ENCODE data around the gene SYT3.
"Not testable (repeated sequence)": the region's sequence is repeated elsewhere in the genome, so short reads cannot be mapped to it uniquely, and the experiment has no call there.

Gene SYT3

GRCh38 chr19:50601407-50602088, 38.1 kb downstream of the SYT3 start:
- no peak for DNase-seq

DNA sequence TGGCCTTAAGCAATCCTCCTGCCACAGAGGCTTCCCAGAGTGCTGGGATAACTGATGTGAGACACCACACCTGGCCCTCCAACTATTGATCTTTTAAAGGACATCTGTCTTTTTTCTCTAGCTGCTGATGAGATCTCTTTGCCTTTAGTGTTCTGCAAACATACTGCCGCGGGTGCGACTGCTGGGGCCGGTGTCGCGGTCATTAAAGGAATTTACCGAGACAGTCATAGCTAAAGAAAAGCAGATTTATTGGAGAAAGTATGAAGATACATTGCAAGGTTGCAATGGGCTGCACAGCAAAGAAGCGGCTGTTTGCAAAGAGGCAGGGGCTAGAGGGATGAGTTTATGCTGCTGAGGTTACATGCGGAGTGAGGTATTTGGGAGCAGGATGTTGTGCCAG, 40.3 kb downstream of the SYT3 start:
- DNase-seq = no peak

GRCh38 chr19:50590191-50590590, 49.5 kb downstream of the SYT3 start:
- no peak for DNase-seq

DNA sequence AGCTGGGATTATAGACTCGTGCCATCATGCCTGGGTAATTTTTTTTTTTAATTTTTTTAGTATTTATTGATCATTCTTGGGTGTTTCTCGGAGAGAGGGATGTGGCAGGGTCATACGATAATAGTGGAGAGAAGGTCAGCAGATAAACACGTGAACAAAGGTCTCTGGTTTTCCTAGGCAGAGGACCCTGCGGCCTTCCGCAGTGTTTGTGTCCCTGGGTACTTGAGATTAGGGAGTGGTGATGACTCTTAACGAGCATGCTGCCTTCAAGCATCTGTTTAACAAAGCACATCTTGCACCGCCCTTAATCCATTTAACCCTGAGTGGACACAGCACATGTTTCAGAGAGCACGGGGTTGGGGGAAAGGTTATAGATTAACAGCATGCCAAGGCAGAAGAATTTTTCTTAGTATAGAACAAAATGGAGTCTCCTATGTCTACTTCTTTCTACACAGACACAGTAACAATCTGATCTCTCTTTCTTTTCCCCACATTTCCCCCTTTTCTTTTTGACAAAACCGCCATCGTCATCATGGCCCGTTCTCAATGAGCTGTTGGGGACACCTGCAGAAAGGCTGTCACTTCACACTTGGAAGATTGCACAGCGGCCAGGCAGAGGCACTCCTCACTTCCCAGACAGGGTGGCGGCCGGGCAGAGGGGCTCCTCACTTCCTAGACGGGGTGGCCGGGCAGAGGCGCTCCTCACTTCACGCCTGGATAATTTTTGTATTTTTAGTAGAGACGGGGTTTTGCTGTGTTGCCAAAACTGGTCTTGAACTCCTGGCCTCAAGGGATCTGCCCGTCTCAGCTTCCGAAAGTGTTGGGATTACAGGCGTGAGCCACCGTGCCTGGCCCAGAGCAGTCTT, 57.7 kb downstream of the SYT3 start:
- DNase-seq = not testable (repeated sequence)

DNA sequence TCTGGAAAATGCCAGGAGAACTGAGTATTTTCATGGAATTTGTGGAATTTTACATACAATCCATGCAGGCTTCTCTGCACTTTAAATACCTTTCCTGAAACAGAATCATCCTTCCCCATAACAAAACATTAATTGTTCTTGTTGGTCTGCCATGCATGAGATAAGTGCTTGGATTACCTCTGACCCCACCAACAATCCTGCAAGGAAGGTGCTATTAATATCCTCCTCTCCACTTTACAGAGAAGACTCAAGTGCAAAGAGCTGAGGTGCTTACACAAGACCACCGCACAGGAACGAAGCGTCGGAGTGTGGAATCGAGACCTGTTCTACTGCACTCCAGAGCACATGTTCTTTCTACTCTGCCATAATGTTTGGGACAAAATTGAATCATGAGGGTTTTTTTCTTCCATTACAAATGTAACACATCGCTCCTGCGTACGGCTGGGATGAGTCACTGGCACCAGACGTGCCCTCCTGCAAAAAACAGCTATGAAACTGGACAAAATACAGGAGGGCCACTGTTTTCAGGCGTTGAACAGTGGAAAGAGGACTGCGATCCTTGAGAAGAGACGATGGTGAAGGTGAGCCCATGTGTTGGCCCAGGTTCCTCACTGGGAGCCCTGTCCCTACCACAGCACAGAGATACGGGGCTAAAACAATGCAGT, 58.6 kb downstream of the SYT3 start:
- no peak for DNase-seq

GRCh38 chr19:50580240-50580639, 59.4 kb downstream of the SYT3 start:
- DNase-seq = no peak

DNA sequence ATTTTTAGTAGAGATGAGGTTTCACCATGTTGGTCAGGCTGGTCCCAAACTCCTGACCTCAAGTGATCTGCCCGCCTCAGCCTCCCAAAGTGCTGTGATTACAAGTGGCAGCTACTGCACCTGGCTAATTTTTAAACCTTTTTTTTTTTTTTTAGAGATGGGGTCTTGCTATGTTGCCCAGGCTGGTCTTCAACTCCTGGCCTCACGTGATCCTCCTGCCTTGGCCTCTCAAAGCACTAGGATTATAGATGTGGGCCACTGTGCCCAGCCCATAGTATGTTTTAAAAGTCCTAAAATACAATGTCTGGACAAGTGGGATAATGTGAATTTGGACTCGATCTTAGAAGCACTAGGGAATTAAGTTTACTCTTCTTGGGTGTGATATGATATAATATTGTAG, 62.9 kb downstream of the SYT3 start:
- not testable (repeated sequence) for DNase-seq

DNA sequence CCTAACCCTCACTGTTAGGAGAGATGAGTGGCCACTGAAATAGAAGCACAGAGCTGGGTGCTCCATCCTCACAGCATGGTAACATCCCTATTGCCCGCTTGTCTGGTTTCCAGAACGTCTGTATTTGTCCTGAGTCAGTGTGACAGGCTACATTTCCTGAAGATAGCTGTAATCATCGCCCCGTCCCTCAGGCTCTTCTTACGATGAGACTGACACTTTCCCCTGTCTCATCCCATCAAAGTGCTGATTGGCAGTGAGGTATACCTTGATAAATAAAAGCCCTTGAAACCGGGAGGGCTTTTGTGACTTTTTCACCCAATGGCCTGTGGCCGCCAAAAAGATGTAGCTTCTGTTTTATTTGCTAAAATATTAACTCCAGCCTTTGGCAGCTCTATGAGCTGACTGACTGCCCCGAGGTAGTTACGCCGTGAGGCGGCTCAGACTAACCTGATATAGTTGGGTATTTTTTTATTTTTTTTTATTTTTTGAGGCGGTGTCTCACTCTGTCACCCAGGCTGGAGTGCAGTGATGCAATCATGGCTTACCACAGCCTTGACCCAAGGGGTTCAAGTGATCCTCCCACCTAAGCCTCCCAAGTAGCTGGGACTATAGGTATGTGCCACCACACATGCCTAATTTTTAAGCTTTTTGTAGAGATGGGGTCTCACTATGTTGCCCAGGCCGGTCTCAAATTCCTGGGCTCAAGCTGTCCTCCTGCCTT, 65.8 kb downstream of the SYT3 start:
- DNase-seq = no peak
